Measurements from ENCODE around the gene PEX7.
"Not testable (repeated sequence)": the region's sequence is repeated elsewhere in the genome, so short reads cannot be mapped to it uniquely, and the experiment has no call there.

Gene PEX7

GRCh38 chr6:136945711-136946121 is 123.3 kb downstream of the PEX7 start:
- no peak for TF ChIP-seq SPI1 (IDR thresholded peaks at IDR 0.05; ENCODE audit: borderline replicate concordance, low read depth)
- no peak for TF ChIP-seq POLR2AphosphoS5 (IDR thresholded peaks at IDR 0.05; ENCODE audit: low read depth)
- TF ChIP-seq GABPA (IDR thresholded peaks at IDR 0.05; ENCODE audit: low read depth) = no peak
- TF ChIP-seq, protein P1, sequence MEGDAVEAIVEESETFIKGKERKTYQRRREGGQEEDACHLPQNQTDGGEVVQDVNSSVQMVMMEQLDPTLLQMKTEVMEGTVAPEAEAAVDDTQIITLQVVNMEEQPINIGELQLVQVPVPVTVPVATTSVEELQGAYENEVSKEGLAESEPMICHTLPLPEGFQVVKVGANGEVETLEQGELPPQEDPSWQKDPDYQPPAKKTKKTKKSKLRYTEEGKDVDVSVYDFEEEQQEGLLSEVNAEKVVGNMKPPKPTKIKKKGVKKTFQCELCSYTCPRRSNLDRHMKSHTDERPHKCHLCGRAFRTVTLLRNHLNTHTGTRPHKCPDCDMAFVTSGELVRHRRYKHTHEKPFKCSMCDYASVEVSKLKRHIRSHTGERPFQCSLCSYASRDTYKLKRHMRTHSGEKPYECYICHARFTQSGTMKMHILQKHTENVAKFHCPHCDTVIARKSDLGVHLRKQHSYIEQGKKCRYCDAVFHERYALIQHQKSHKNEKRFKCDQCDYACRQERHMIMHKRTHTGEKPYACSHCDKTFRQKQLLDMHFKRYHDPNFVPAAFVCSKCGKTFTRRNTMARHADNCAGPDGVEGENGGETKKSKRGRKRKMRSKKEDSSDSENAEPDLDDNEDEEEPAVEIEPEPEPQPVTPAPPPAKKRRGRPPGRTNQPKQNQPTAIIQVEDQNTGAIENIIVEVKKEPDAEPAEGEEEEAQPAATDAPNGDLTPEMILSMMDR (IDR thresholded peaks at IDR 0.05; ENCODE audit: insufficient read depth, low read length) = no peak
- TF ChIP-seq, protein P2, sequence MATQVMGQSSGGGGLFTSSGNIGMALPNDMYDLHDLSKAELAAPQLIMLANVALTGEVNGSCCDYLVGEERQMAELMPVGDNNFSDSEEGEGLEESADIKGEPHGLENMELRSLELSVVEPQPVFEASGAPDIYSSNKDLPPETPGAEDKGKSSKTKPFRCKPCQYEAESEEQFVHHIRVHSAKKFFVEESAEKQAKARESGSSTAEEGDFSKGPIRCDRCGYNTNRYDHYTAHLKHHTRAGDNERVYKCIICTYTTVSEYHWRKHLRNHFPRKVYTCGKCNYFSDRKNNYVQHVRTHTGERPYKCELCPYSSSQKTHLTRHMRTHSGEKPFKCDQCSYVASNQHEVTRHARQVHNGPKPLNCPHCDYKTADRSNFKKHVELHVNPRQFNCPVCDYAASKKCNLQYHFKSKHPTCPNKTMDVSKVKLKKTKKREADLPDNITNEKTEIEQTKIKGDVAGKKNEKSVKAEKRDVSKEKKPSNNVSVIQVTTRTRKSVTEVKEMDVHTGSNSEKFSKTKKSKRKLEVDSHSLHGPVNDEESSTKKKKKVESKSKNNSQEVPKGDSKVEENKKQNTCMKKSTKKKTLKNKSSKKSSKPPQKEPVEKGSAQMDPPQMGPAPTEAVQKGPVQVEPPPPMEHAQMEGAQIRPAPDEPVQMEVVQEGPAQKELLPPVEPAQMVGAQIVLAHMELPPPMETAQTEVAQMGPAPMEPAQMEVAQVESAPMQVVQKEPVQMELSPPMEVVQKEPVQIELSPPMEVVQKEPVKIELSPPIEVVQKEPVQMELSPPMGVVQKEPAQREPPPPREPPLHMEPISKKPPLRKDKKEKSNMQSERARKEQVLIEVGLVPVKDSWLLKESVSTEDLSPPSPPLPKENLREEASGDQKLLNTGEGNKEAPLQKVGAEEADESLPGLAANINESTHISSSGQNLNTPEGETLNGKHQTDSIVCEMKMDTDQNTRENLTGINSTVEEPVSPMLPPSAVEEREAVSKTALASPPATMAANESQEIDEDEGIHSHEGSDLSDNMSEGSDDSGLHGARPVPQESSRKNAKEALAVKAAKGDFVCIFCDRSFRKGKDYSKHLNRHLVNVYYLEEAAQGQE (IDR thresholded peaks at IDR 0.05; ENCODE audit: insufficient replicate concordance, low read depth) = no peak
- Histone ChIP-seq H3K27me3 (ENCODE audit: insufficient read depth, poor library complexity, severe bottlenecking) (peaks cover 3% of the 10 kb centered on the region), H3K4me3 (replicated peaks; ENCODE audit: insufficient read depth, low read length) (no peak overlapping the region), H3K27ac (replicated peaks) (no peak overlapping the region)
- DNase-seq (ENCODE audit: low read depth in 1 of 2, low spot score in 1 of 2) = no peak

- DNase-seq (ENCODE audit: low read depth in 1 of 2, low spot score in 1 of 2) = no peak
- Histone ChIP-seq H3K27me3 (ENCODE audit: insufficient read depth, poor library complexity, severe bottlenecking) (peaks cover 3% of the 10 kb centered on the region), H3K4me3 (replicated peaks; ENCODE audit: insufficient read depth, low read length) (no peak overlapping the region), H3K27ac (replicated peaks) (no peak overlapping the region)
- no peak for TF ChIP-seq SPI1 (IDR thresholded peaks at IDR 0.05; ENCODE audit: borderline replicate concordance, low read depth)
- no peak for TF ChIP-seq POLR2AphosphoS5 (IDR thresholded peaks at IDR 0.05; ENCODE audit: low read depth)
- TF ChIP-seq GABPA (IDR thresholded peaks at IDR 0.05; ENCODE audit: low read depth) = no peak
- TF ChIP-seq, protein P1 (IDR thresholded peaks at IDR 0.05; ENCODE audit: insufficient read depth, low read length) = no peak
- TF ChIP-seq, protein P2 (IDR thresholded peaks at IDR 0.05; ENCODE audit: insufficient replicate concordance, low read depth) = no peak
Measured at GRCh38 chr6:136947037-136947436, 124.6 kb downstream of the PEX7 start.

GRCh38 chr6:136949957-136950356 is 127.6 kb downstream of the PEX7 start:
- H3K27ac ChIP-seq (replicated peaks); DNase-seq (ENCODE audit: low read depth in 1 of 2, low spot score in 1 of 2); H3K4me3 ChIP-seq (replicated peaks; ENCODE audit: insufficient read depth, low read length); H3K27me3 ChIP-seq (ENCODE audit: insufficient read depth, poor library complexity, severe bottlenecking): not testable (repeated sequence)

DNA sequence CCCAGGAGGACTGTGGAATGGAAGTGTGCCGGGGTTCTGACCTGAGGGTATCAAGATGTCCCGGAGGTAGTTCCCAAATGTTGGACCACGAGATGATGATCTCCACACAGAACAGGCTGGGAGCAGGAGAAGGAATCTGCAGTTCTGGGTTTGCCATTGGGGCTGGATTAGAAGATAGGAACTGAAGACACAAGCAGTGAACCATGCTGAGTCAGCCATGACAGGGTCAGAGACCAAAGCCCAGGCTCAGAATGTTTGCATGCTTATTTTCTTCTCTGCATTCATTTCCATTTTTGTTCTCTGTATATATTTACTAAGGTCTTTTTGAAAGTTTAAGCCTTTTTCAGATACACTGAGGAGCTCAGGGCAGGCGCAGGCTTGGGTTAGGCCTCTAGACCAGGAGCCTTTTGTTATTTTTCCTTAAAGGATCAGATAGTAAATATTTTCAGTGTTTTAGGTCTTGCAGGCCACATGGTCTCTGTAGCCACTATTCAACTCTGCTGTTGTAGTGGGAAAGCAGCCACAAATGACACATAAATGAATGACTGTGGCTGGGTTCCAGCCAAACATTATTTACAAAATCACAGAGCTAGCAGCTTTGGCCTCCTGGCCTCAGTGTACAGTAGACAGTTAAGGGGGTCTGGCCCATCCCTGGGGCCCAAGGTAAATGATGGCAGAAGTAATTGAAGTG is 128.2 kb downstream of the PEX7 start:
- Histone ChIP-seq H3K27me3 (ENCODE audit: insufficient read depth, poor library complexity, severe bottlenecking) (peaks cover 7% of the 10 kb centered on the region), H3K4me3 (replicated peaks; ENCODE audit: insufficient read depth, low read length) (no peak overlapping the region), H3K27ac (replicated peaks) (no peak overlapping the region)
- no peak for DNase-seq (ENCODE audit: low read depth in 1 of 2, low spot score in 1 of 2)
- TF ChIP-seq, protein P2 (IDR thresholded peaks at IDR 0.05; ENCODE audit: insufficient replicate concordance, low read depth) = no peak
- TF ChIP-seq GABPA (IDR thresholded peaks at IDR 0.05; ENCODE audit: low read depth) (no peak), SPI1 (IDR thresholded peaks at IDR 0.05; ENCODE audit: borderline replicate concordance, low read depth) (no peak), POLR2AphosphoS5 (IDR thresholded peaks at IDR 0.05; ENCODE audit: low read depth) (no peak)
- TF ChIP-seq, protein P1 (IDR thresholded peaks at IDR 0.05; ENCODE audit: insufficient read depth, low read length) = no peak
